ENCODE results near the gene MYO1A.
"Not testable (repeated sequence)": the region's sequence is repeated elsewhere in the genome, so short reads cannot be mapped to it uniquely, and the experiment has no call there.

Gene MYO1A

DNA sequence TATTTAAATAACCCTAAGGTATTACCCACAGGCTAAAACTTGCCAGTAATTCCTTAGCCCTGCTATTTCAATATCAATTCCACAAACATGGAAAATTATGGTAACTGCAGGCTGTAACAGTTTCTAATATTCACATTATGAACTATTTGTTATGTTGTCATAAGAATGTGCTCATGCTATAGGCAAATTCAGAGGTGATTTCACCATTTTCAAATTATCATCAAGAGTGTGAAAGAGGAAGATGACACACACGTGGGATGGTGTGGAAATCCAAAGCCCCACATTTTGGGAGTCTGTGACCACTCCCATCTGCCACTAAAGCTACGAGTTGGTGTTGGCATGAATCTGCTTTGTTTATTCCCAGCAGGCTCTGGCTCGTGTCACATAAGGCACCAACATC, 5.9 kb upstream of the MYO1A start:
- no peaks in the 10 kb centered on the region for H3K4me1 ChIP-seq
- no peak overlapping the region for H3K4me3 ChIP-seq
- H3K27me3 ChIP-seq: no peaks in the 10 kb centered on the region
- TF ChIP-seq, protein P1, sequence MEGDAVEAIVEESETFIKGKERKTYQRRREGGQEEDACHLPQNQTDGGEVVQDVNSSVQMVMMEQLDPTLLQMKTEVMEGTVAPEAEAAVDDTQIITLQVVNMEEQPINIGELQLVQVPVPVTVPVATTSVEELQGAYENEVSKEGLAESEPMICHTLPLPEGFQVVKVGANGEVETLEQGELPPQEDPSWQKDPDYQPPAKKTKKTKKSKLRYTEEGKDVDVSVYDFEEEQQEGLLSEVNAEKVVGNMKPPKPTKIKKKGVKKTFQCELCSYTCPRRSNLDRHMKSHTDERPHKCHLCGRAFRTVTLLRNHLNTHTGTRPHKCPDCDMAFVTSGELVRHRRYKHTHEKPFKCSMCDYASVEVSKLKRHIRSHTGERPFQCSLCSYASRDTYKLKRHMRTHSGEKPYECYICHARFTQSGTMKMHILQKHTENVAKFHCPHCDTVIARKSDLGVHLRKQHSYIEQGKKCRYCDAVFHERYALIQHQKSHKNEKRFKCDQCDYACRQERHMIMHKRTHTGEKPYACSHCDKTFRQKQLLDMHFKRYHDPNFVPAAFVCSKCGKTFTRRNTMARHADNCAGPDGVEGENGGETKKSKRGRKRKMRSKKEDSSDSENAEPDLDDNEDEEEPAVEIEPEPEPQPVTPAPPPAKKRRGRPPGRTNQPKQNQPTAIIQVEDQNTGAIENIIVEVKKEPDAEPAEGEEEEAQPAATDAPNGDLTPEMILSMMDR (IDR thresholded peaks at IDR 0.05): no peak
- no peak for DNase-seq
- no peak overlapping the region for H3K27ac ChIP-seq
- H3K9me3 ChIP-seq: no peaks in the 10 kb centered on the region
- H3K36me3 ChIP-seq: peaks cover 10 to 41% (median 22%) of the 10 kb centered on the region in 3 donors
- intact Hi-C loops (cut with DNase I; ENCODE audit: low total_unique reads): no loop called here

- H3K36me3 ChIP-seq: peaks cover 0 to 23% (median 3%) of the 10 kb centered on the region in 3 donors
Observed at GRCh38 chr12:57053901-57054300, 4.0 kb upstream of the MYO1A start.

DNA sequence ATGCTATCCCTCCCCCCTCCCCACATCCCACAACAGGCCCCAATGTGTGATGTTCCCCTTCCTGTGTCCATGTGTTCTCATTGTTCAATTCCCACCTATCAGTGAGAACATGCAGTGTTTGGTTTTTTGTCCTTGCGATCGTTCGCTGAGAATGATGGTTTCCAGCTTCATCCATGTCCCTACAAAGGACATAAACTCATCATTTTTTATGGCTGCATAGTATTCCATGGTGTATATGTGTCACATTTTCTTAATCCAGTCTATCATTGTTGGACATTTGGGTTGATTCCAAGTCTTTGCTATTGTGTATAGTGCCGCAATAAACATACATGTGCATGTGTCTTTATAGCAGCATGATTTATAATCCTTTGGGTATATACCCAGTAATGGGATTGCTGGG, 3.2 kb upstream of the MYO1A start:
- H3K27ac ChIP-seq; H3K4me1 ChIP-seq; H3K9me3 ChIP-seq; H3K27me3 ChIP-seq; H3K4me3 ChIP-seq; intact Hi-C loops (cut with DNase I; ENCODE audit: low total_unique reads); DNase-seq: not testable (repeated sequence)
- H3K36me3 ChIP-seq: peaks cover 0 to 15% (median 0%) of the 10 kb centered on the region in 3 donors

More at GRCh38 chr12:57053901-57054300, 4.0 kb upstream of the MYO1A start:
- H3K27ac ChIP-seq; H3K27me3 ChIP-seq; intact Hi-C loops (cut with DNase I; ENCODE audit: low total_unique reads); H3K9me3 ChIP-seq; DNase-seq; H3K4me1 ChIP-seq; H3K4me3 ChIP-seq: not testable (repeated sequence)

DNA sequence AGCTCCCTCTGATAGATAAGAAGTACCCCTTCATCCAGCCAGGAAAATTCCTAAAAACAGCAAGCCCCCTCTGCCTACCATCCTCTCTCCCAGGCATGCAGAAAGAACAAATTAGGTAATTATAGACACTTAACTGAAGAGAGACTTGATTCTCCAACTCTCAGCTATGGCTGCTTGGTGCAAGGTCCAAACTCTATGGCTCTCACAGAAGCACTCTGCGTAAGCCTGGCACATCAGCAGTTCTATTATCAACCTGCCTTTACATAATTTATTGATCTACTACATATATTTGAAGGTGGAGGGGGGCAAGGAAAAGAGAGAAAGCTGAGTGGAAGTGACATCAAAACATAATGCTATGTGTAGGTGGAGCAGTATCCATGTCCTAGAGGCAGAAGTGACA, 1.1 kb upstream of the MYO1A start:
- no peak overlapping the region for H3K4me3 ChIP-seq
- intact Hi-C loops (cut with DNase I; ENCODE audit: low total_unique reads): no loop called here

GRCh38 chr12:57049119-57049446, 846 bp downstream of the MYO1A start:
- TF ChIP-seq, protein P1 (IDR thresholded peaks at IDR 0.05): no peak
- intact Hi-C loops (cut with DNase I; ENCODE audit: low total_unique reads): no loop called here
- Histone ChIP-seq H3K4me3 (no peak overlapping the region), H3K27ac (no peak overlapping the region), H3K4me1 (no peaks in the 10 kb centered on the region), H3K27me3 (peaks cover 0 to 10% of the 10 kb centered on the region in 2 donors), H3K36me3 (no peaks in the 10 kb centered on the region), H3K9me3 (no peaks in the 10 kb centered on the region)
- no peak for DNase-seq

More for the DNA sequence above, 1.1 kb upstream of the MYO1A start:
- no peak for DNase-seq
- TF ChIP-seq, protein P1 (IDR thresholded peaks at IDR 0.05): no peak
- no peaks in the 10 kb centered on the region for H3K36me3 ChIP-seq
- no peaks in the 10 kb centered on the region for H3K4me1 ChIP-seq
- peaks cover 0 to 5% of the 10 kb centered on the region in 2 donors for H3K27me3 ChIP-seq
- H3K9me3 ChIP-seq: no peaks in the 10 kb centered on the region
- no peak overlapping the region for H3K27ac ChIP-seq

- Histone ChIP-seq H3K27me3 (peaks cover 0 to 10% of the 10 kb centered on the region in 2 donors), H3K4me3 (no peak overlapping the region), H3K36me3 (no peaks in the 10 kb centered on the region), H3K9me3 (no peaks in the 10 kb centered on the region), H3K27ac (no peak overlapping the region), H3K4me1 (no peaks in the 10 kb centered on the region)
- intact Hi-C loops (cut with DNase I; ENCODE audit: low total_unique reads): no loop called here
- TF ChIP-seq, protein P1 (IDR thresholded peaks at IDR 0.05): no peak
- no peak for DNase-seq
Observed at GRCh38 chr12:57048423-57049118, 1.4 kb downstream of the MYO1A start.

DNA sequence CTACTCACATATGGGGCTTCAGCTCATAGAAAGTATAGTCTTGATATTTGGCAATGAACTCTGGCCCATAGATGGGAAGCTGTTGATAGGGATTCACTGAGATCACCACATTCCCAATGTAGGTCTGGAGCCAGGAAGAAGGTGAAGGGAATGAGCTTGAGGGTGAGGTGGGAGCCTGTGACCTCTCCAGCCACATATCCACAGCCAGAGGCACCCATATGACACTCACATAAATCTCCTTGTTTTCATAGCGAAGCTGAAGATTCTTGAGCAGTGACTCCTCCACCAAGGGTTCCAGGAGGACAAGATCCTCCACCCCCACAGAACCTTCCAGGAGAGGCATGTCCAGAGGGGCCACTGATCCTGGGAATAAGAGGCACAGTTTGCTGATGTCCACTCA, 1.9 kb downstream of the MYO1A start:
- DNase-seq: no peak
- H3K27ac ChIP-seq: no peak overlapping the region
- H3K36me3 ChIP-seq: no peaks in the 10 kb centered on the region
- TF ChIP-seq, protein P1 (IDR thresholded peaks at IDR 0.05): no peak
- no peak overlapping the region for H3K4me3 ChIP-seq
- H3K27me3 ChIP-seq: peaks cover 0 to 10% of the 10 kb centered on the region in 2 donors
- intact Hi-C loops (cut with DNase I; ENCODE audit: low total_unique reads): no loop called here
- H3K9me3 ChIP-seq: no peaks in the 10 kb centered on the region
- H3K4me1 ChIP-seq: no peaks in the 10 kb centered on the region

All from tibial artery (tissue), 4 donors.